ENCODE data around the gene NR2C1. TPM values are rescaled to one million over a fixed set of nuclear protein-coding genes. Genes with fewer than 3 reads are reported as not detected.
A peak's percentile ranks its signal among the peaks of the same experiment; 100 is the strongest.

The NR2C1 gene
- total and polyA plus RNA-seq, 10 of the 15 experiments (the other 5 are each of a cell fraction or from before 2014, with no cell fraction given), result 8.8 to 38.1 (median 31.3) TPM

- TF ChIP-seq PBX3 (IDR thresholded peaks at IDR 0.05; ENCODE audit: insufficient replicate concordance, low read depth, low read length) (no peak), E2F8 (IDR thresholded peaks at IDR 0.05; ENCODE audit: low read depth, partially characterized antibody) (no peak), EED (IDR thresholded peaks at IDR 0.05; ENCODE audit: low read depth) (no peak), ZZZ3 (IDR thresholded peaks at IDR 0.05; ENCODE audit: control insufficient read depth, insufficient read length, low read depth) (no peak), ATF2 (IDR thresholded peaks at IDR 0.05; ENCODE audit: low read length) (peak; percentile 94), RELB (IDR thresholded peaks at IDR 0.05; ENCODE audit: low read depth) (no peak), MXI1 (IDR thresholded peaks at IDR 0.05; ENCODE audit: low read depth, low read length) (no peak), JUNB (IDR thresholded peaks at IDR 0.05) (peak; percentile 94), NFYB (IDR thresholded peaks at IDR 0.05; ENCODE audit: insufficient read depth, low read depth, low read length) (no peak), GABPA (IDR thresholded peaks at IDR 0.05; ENCODE audit: low read depth) (peak; percentile 66), SMARCA5 (IDR thresholded peaks at IDR 0.05) (no peak), ZBTB40 (IDR thresholded peaks at IDR 0.05; ENCODE audit: borderline replicate concordance) (no peak), NFXL1 (IDR thresholded peaks at IDR 0.05; ENCODE audit: borderline replicate concordance) (no peak), ZNF207 (IDR thresholded peaks at IDR 0.05; ENCODE audit: borderline replicate concordance) (no peak), MYC (IDR thresholded peaks at IDR 0.05; ENCODE audit: insufficient read depth, insufficient read length, insufficient replicate concordance, low read length, severe bottlenecking) (no peak), SRF (IDR thresholded peaks at IDR 0.05; ENCODE audit: low read depth in 2 of 2, low read length in 2 of 2) (no peak), MTA3 (IDR thresholded peaks at IDR 0.05; ENCODE audit: borderline replicate concordance, low read length) (peak; percentile 79; the same call in 1 of the 2 replicates), RBBP5 (conservative IDR thresholded peaks at IDR 0.05) (no peak), CREM (IDR thresholded peaks at IDR 0.05; ENCODE audit: low read depth) (peak; percentile 64; the same call in 1 of the 2 replicates), NR2C2 (IDR thresholded peaks at IDR 0.05; ENCODE audit: borderline replicate concordance, control insufficient read depth, insufficient read length, low read depth) (no peak)
Observed at GRCh38 chr12:95088379-95088778, 15.0 kb upstream of the NR2C1 start (continued).

Measured in GM12878 (cell line).